ENCODE results near the gene MXRA7. TPM values are rescaled to one million over a fixed set of nuclear protein-coding genes. Genes with fewer than 3 reads are reported as not detected.
"Not testable (repeated sequence)": the region's sequence is repeated elsewhere in the genome, so short reads cannot be mapped to it uniquely, and the experiment has no call there.

Gene MXRA7
- total RNA-seq, 1 donor from 2014 or later, result 55.4 TPM

DNA sequence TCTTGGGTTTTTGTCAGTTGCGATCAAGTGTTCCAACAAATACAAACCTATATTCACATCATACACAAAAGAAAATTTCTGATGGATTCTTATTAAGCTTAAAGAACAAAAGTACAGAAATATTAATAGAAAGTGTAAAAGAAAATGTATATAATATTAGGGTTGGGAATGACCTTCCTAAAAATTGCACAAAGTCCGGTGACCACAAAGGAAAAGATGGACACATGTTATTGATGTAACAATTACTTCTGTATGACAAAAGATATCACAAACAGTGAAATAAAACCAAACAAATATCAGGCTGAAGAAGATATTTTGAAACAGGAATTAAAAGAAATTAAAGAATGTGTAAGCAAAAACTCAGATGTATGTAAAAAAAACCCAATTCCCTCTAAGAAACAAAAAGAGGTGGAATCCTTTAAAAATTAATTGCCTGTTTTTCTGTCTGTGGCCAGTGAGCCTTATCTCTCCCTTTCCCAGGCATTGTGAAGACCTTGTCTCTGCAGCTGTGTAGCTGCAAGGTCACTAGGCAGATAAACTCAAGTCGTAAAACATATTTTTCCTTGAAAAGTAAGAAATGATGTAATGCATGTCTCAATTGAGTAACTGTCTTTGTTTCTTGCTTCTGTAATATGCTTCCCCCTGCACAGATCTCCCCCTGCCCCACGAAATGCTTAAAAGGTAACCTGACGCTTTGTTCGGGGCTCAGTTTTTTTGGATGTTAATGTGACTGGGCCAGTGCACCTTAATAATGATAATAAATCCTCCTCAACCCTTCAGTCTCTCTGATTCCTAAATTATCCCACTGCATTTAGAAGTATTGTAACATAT lies 70.0 kb downstream of the MXRA7 start:
- Histone ChIP-seq H3K27ac (no peak overlapping the region), H3K36me3 (no peaks in the 10 kb centered on the region), H3K4me1 (peaks cover 10% of the 10 kb centered on the region), H3K4me2 (no peak overlapping the region), H3K27me3 (no peaks in the 10 kb centered on the region), H3K9me3 (ENCODE audit: low read depth) (no peaks in the 10 kb centered on the region), H4K20me1 (ENCODE audit: low read depth) (no peaks in the 10 kb centered on the region), H3K9ac (no peak overlapping the region), H3F3A (ENCODE audit: low read depth) (no peaks in the 10 kb centered on the region), H3K79me2 (ENCODE audit: low read depth) (no peaks in the 10 kb centered on the region), H3K4me3 (no peak overlapping the region), H2AFZ (replicated peaks) (no peak overlapping the region)
- DNase-seq (ENCODE audit: low spot score), result no peak
- H3K36me3 Mint-ChIP-seq, result no peaks in the 10 kb centered on the region
- peaks cover 2% of the 10 kb centered on the region for H3K9me3 Mint-ChIP-seq
- peak overlapping the region; percentile 12 for H3K27ac Mint-ChIP-seq
- H3K4me3 Mint-ChIP-seq, result no peak overlapping the region
- no peak for TF ChIP-seq EZH2 (IDR thresholded peaks at IDR 0.05)
- no peak for TF ChIP-seq EZH2phosphoT487 (IDR thresholded peaks at IDR 0.05)
- TF ChIP-seq, protein P1, sequence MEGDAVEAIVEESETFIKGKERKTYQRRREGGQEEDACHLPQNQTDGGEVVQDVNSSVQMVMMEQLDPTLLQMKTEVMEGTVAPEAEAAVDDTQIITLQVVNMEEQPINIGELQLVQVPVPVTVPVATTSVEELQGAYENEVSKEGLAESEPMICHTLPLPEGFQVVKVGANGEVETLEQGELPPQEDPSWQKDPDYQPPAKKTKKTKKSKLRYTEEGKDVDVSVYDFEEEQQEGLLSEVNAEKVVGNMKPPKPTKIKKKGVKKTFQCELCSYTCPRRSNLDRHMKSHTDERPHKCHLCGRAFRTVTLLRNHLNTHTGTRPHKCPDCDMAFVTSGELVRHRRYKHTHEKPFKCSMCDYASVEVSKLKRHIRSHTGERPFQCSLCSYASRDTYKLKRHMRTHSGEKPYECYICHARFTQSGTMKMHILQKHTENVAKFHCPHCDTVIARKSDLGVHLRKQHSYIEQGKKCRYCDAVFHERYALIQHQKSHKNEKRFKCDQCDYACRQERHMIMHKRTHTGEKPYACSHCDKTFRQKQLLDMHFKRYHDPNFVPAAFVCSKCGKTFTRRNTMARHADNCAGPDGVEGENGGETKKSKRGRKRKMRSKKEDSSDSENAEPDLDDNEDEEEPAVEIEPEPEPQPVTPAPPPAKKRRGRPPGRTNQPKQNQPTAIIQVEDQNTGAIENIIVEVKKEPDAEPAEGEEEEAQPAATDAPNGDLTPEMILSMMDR (IDR thresholded peaks at IDR 0.05), result no peak
- peaks cover 2% of the 10 kb centered on the region for H3K27me3 Mint-ChIP-seq (ENCODE audit: insufficient read depth, low read depth)
- peaks cover 33% of the 10 kb centered on the region for H3K4me1 Mint-ChIP-seq

DNA sequence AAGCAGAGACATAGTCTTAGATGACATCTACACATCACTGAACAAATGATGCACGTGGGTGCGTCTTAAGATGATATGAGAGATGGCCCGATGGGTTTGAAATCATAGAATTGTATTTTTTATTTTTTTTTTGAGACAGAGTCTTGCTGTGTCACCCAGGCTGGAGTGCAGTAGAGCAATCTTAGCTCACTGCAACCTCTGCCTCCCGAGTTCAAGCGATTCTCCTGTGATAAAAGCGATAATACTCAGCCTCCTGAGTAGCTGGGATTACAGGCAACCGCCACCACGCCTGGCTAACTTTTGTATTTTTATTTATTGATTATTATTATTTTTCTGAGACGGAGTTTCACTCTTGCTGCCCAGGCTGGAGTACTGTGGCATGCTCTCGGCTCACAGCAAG lies 72.5 kb downstream of the MXRA7 start:
- Mint-ChIP-seq H3K36me3 (no peaks in the 10 kb centered on the region), H3K4me1 (peaks cover 40% of the 10 kb centered on the region), H3K27me3 (ENCODE audit: insufficient read depth, low read depth) (peaks cover 2% of the 10 kb centered on the region), H3K27ac (no peak overlapping the region), H3K4me3 (no peak overlapping the region), H3K9me3 (no peaks in the 10 kb centered on the region)
- no peaks in the 10 kb centered on the region for H4K20me1 ChIP-seq (ENCODE audit: low read depth)
- H3F3A ChIP-seq (ENCODE audit: low read depth), result no peaks in the 10 kb centered on the region
- H3K9ac ChIP-seq, result no peak overlapping the region
- H3K36me3 ChIP-seq, result no peaks in the 10 kb centered on the region
- H3K27me3 ChIP-seq, result no peaks in the 10 kb centered on the region
- no peaks in the 10 kb centered on the region for H3K9me3 ChIP-seq (ENCODE audit: low read depth)
- H3K4me1 ChIP-seq, result peaks cover 10% of the 10 kb centered on the region
- no peaks in the 10 kb centered on the region for H3K79me2 ChIP-seq (ENCODE audit: low read depth)
- TF ChIP-seq EZH2phosphoT487 (IDR thresholded peaks at IDR 0.05), result no peak
- H3K27ac ChIP-seq, result no peak overlapping the region
- no peak overlapping the region for H2AFZ ChIP-seq (replicated peaks)
- H3K4me2 ChIP-seq, result no peak overlapping the region
- no peak for DNase-seq (ENCODE audit: low spot score)
- H3K4me3 ChIP-seq, result no peak overlapping the region

DNA sequence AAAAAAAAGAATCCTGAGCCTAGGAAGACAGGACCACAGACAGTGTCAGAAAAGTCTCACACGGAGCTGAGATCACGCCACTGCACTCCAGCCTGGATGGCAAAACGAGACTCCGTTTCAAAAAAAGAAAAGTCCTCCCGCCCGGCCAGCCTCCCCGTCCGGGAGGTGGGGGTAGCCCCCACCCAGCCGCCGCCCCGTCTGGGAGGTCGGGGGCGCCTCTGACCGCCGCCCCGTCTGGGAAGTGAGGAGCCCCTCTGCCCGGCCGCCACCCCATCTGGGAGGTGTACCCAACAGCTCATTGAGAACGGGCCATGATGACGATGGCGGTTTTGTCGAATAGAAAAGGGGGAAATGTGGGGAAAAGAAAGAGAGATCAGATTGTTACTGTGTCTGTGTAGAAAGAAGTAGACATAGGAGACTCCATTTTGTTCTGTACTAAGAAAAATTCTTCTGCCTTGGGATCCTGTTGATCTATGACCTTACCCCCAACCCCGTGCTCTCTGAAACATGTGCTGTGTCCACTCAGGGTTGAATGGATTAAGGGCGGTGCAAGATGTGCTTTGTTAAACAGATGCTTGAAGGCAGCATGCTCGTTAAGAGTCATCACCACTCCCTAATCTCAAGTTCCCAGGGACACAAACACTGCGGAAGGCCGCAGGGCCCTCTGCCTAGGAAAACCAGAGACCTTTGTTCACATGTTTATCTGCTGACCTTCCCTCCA lies 74.1 kb downstream of the MXRA7 start:
- not testable (repeated sequence) for H3K4me3 ChIP-seq; H3K27me3 ChIP-seq; H3K27me3 Mint-ChIP-seq (ENCODE audit: insufficient read depth, low read depth); H3K9ac ChIP-seq; H3K79me2 ChIP-seq (ENCODE audit: low read depth); H3K36me3 ChIP-seq; H4K20me1 ChIP-seq (ENCODE audit: low read depth); H3K27ac ChIP-seq; H3F3A ChIP-seq (ENCODE audit: low read depth); H3K36me3 Mint-ChIP-seq; H3K9me3 Mint-ChIP-seq; H3K4me2 ChIP-seq; H2AFZ ChIP-seq (replicated peaks); H3K9me3 ChIP-seq (ENCODE audit: low read depth); DNase-seq (ENCODE audit: low spot score)
- Mint-ChIP-seq H3K4me1 (peaks cover 48% of the 10 kb centered on the region), H3K4me3 (peak overlapping the region; percentile 7), H3K27ac (peak overlapping the region; percentile 81)
- peaks cover 10% of the 10 kb centered on the region for H3K4me1 ChIP-seq

DNA sequence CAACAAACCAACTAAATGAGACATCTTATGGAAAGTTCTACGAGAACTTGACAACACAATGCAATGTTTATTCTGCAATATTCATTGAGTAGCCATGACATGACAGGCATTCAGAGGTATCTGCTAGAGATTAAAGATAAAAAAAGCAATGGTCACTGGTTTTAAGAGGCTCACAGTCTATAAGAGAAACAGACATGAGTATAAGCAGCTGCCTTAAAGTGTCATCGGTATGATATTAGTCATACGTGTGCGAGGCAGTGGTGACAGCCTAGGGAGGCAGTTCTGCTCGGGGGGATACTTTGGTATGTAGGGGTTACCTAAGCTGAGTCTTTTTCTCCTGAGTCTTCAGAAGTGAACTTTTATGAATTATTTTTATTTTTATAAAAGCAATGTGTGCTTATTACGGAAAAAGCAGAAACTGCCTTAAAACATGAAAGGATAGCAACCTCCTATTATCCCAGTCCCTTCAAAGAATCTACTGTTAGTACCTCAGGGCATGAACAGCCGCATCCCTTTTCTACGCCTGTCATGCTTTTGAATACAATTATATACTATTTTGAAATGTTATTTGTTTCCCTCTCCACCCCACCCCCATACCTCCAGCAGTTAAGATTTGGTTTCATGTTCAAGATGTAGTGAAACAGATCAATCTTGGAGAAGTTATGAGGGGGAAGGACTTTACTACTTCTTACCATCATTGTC lies 75.0 kb downstream of the MXRA7 start:
- Histone ChIP-seq H3K9ac (no peak overlapping the region), H4K20me1 (ENCODE audit: low read depth) (no peaks in the 10 kb centered on the region), H3K9me3 (ENCODE audit: low read depth) (no peaks in the 10 kb centered on the region), H3K27me3 (no peaks in the 10 kb centered on the region), H2AFZ (replicated peaks) (no peak overlapping the region), H3K36me3 (no peaks in the 10 kb centered on the region), H3K79me2 (ENCODE audit: low read depth) (no peaks in the 10 kb centered on the region), H3F3A (ENCODE audit: low read depth) (no peaks in the 10 kb centered on the region), H3K4me2 (no peak overlapping the region), H3K27ac (no peak overlapping the region), H3K4me3 (no peak overlapping the region), H3K4me1 (peaks cover 10% of the 10 kb centered on the region)
- peaks cover 2% of the 10 kb centered on the region for H3K27me3 Mint-ChIP-seq (ENCODE audit: insufficient read depth, low read depth)
- peaks cover 47% of the 10 kb centered on the region for H3K4me1 Mint-ChIP-seq
- H3K9me3 Mint-ChIP-seq, result no peaks in the 10 kb centered on the region
- no peak for DNase-seq (ENCODE audit: low spot score)
- peak overlapping the region; percentile 7 for H3K4me3 Mint-ChIP-seq
- no peak overlapping the region for H3K27ac Mint-ChIP-seq
- no peak for TF ChIP-seq EZH2phosphoT487 (IDR thresholded peaks at IDR 0.05)
- TF ChIP-seq, protein P1 (IDR thresholded peaks at IDR 0.05), result no peak
- no peak for TF ChIP-seq EZH2 (IDR thresholded peaks at IDR 0.05)
- no peaks in the 10 kb centered on the region for H3K36me3 Mint-ChIP-seq
